BE2C (cell line): Measurements from ENCODE around the gene EIF4A3.

Source experiments
- DNase-seq: peaks from one replicate; pipeline ENCODE4 v3.0.0-alpha.2; 2020
- H3K27me3 ChIP-seq: fragments of 250-450 bp; sonication (Bioruptor Pico); 2 replicates; pipeline ENCODE4 v1.5.1; 2020; ENCODE audit warnings: mild to moderate bottlenecking
- H3K36me3 ChIP-seq: fragments of 250-450 bp; sonication (Bioruptor Pico); 2 replicates; pipeline ENCODE4 v1.5.1; 2020; ENCODE audit warnings: mild to moderate bottlenecking
- H3K4me1 ChIP-seq: fragments of 250-450 bp; sonication (Bioruptor Pico); 2 replicates; pipeline ENCODE4 v1.5.1; 2020
- H3K4me3 ChIP-seq: 2 replicates; pipeline ENCODE4 v1.5.1; 2011; ENCODE audit warnings: low read depth, low read length
- H3K9me3 ChIP-seq: fragments of 250-450 bp; sonication (Bioruptor Pico); 2 replicates; pipeline ENCODE4 v1.5.1; 2020
- CTCF ChIP-seq: IDR thresholded peaks from 2 replicates; pipeline ENCODE4 v1.5.1; 2012; ENCODE audit warnings: mild to moderate bottlenecking, low read depth, low read length

EIF4A3 gene

GRCh38 chr17:80099291-80100034 is 47.5 kb downstream of the EIF4A3 start:
- Histone ChIP-seq H3K4me1 (peaks cover 3% of the 10 kb centered on the region), H3K4me3 (no peak overlapping the region), H3K27me3 (no peaks in the 10 kb centered on the region), H3K9me3 (no peaks in the 10 kb centered on the region), H3K36me3 (no peaks in the 10 kb centered on the region)
- TF ChIP-seq CTCF: no peak
- DNase-seq: no peak

GRCh38 chr17:80097844-80098691 is 48.9 kb downstream of the EIF4A3 start:
- no peak overlapping the region for H3K4me3 ChIP-seq
- TF ChIP-seq CTCF: no peak
- peaks cover 3% of the 10 kb centered on the region for H3K4me1 ChIP-seq
- no peaks in the 10 kb centered on the region for H3K9me3 ChIP-seq
- DNase-seq: no peak
- H3K36me3 ChIP-seq: no peaks in the 10 kb centered on the region
- no peaks in the 10 kb centered on the region for H3K27me3 ChIP-seq

GRCh38 chr17:80097127-80097621 is 49.8 kb downstream of the EIF4A3 start:
- no peak for DNase-seq
- H3K27me3 ChIP-seq: no peaks in the 10 kb centered on the region
- peaks cover 3% of the 10 kb centered on the region for H3K4me1 ChIP-seq
- no peaks in the 10 kb centered on the region for H3K36me3 ChIP-seq
- TF ChIP-seq CTCF: no peak
- no peak overlapping the region for H3K4me3 ChIP-seq
- H3K9me3 ChIP-seq: no peaks in the 10 kb centered on the region

- H3K9me3 ChIP-seq: no peaks in the 10 kb centered on the region
- peak; percentile 46 for DNase-seq
- H3K4me1 ChIP-seq: peaks cover 3% of the 10 kb centered on the region
- no peaks in the 10 kb centered on the region for H3K27me3 ChIP-seq
- no peaks in the 10 kb centered on the region for H3K36me3 ChIP-seq
- TF ChIP-seq CTCF: no peak
- no peak overlapping the region for H3K4me3 ChIP-seq
Measured at GRCh38 chr17:80096561-80097021, 50.3 kb downstream of the EIF4A3 start.

GRCh38 chr17:80095844-80096475 is 51.0 kb downstream of the EIF4A3 start:
- H3K9me3 ChIP-seq: no peaks in the 10 kb centered on the region
- H3K27me3 ChIP-seq: no peaks in the 10 kb centered on the region
- H3K4me1 ChIP-seq: peaks cover 3% of the 10 kb centered on the region
- H3K4me3 ChIP-seq: no peak overlapping the region
- H3K36me3 ChIP-seq: no peaks in the 10 kb centered on the region
- TF ChIP-seq CTCF: no peak
- no peak for DNase-seq
